Psoas muscle (tissue), 8 donors: ENCODE measurements around the gene OGFOD1. TPM values are rescaled to one million over a fixed set of nuclear protein-coding genes. Genes with fewer than 3 reads are reported as not detected.

ENCODE experiments used
- ATAC-seq, 4 donors: fragments of 200-7000 bp; cut with Tn5 transposase; one replicate each; pipeline ENCODE4 v1.9.1; 2020; ENCODE audit warnings: moderate library complexity in 3 of 4, mild to moderate bottlenecking in 2 of 4
- DNase-seq, 2 donors: peaks; one replicate each; pipeline ENCODE4 v3.0.0-alpha.2; 2020
- H3K27ac ChIP-seq: fragments of 200-600 bp; one replicate; pipeline ENCODE4 v1.8.0; 2022
- H3K27me3 ChIP-seq, 3 donors: fragments of 200-600 bp in 1 of 3; one replicate each; pipeline versions ENCODE4 v1.6.1 to v1.8.0; 2013 to 2022; ENCODE audit warnings: low read length in 2 of 3, mild to moderate bottlenecking in 2 of 3, moderate library complexity in 1 of 3; ENCODE audit not compliant: insufficient read depth in 3 of 3
- H3K36me3 ChIP-seq, 2 donors: fragments of 200-600 bp in 1 of 2; one replicate each; pipeline versions ENCODE4 v1.6.1 to v1.8.0; 2013 to 2022; ENCODE audit warnings: low read depth in 1 of 2, mild to moderate bottlenecking in 1 of 2, moderate library complexity in 1 of 2; ENCODE audit not compliant: insufficient read depth in 1 of 2
- H3K4me1 ChIP-seq: fragments of 200-600 bp; one replicate; pipeline ENCODE4 v1.8.0; 2022
- H3K4me3 ChIP-seq: fragments of 200-600 bp; one replicate; pipeline ENCODE4 v1.8.0; 2022; ENCODE audit warnings: mild to moderate bottlenecking
- H3K9me3 ChIP-seq: fragments of 200-600 bp; one replicate; pipeline ENCODE4 v1.8.0; 2022
- WGBS, 3 donors: extraction: QIAGEN DNeasy Blood & Tissue Kit; methylation state at CpG; one replicate each; pipeline versions ENCODE4 v1.1.6 to v1.1.7; 2013; 5-methylcytosine and 5-hydroxymethylcytosine counted together
- intact Hi-C, 2 donors: fragments of 100-400 bp; cut with DNase I; formaldehyde crosslinking; loops; one replicate each; pipeline versions ENCODE4 v1.11.0 to v1.14.2; 2022
- polyA plus RNA-seq, 3 donors: library from polyadenylated mRNA; stranded (reverse); fragments of 200-250 nt; gene quantifications; one replicate each; pipeline ENCODE4 v1.2.3, GENCODE V29; 2013
- total RNA-seq, 4 donors: library from RNA; stranded (reverse); fragmentation: NEBNext Ultra II Directional in 2 of 4; extraction: Animal tissue kit (Norgen Biotek cat#: 25700) in 2 of 4; gene quantifications; one replicate each; pipeline versions ENCODE4 v1.2.1 to v1.2.4, GENCODE V29; 2021 to 2023
- TF ChIP-seq, protein P1 (sequence below): fragments of 200-600 bp; IDR thresholded peaks from one replicate; pipeline ENCODE4 v1.8.0; 2022; ENCODE audit warnings: antibody characterized with exemption
- donor health status: healthy with polysubstance abuse.
- donor health status: DM: no; HTN: no; CAD: no; lungs with moderate emphysema.
- donor health status: Bipolar disorder and iron deficiency.
- donor health status: healthy.
- donor health status: DM: yes; HTN: yes; CAD: no.
- donor health status: DM: no; HTN: no; CAD: no.
- donor health status: DM: no; HTN: no; CAD: no.
- donor health status: DM: yes; HTN: yes; CAD: no.

OGFOD1 gene
- total and polyA plus RNA-seq, 7 donors, result 40.9 to 100 (median 65.0) TPM

DNA sequence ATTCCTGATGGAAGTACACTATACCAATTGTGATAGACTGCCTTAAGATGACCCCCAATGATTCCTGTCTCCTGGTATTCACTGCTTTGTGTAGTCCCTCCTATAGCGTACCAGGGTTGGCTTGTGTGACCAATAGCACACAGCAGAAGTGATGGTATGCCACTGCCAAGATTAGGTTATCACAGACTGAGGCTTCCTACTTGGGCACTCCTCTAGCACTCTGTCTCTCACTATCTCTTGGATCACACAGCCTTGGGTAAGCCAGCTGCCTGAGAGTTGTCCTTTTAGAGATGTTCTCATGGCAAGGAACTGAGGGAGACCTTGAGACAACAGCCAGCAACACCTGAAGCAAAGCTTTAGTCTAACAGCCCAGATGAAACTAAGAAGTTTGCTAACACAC is 13.3 kb upstream of the OGFOD1 start:
- Histone ChIP-seq H3K36me3 (peaks cover 3 to 84% of the 10 kb centered on the region in 2 donors), H3K27me3 (no peaks in the 10 kb centered on the region), H3K4me1 (peaks cover 10% of the 10 kb centered on the region), H3K4me3 (no peak overlapping the region), H3K9me3 (no peaks in the 10 kb centered on the region), H3K27ac (no peak overlapping the region)
- 85 to 100% (median 97%) methylated on average over 1 of the region's 1 CpG for WGBS, 3 donors
- ATAC-seq (no peak), DNase-seq (no peak)
- intact Hi-C loops, result no loop called here
- TF ChIP-seq, protein P1, sequence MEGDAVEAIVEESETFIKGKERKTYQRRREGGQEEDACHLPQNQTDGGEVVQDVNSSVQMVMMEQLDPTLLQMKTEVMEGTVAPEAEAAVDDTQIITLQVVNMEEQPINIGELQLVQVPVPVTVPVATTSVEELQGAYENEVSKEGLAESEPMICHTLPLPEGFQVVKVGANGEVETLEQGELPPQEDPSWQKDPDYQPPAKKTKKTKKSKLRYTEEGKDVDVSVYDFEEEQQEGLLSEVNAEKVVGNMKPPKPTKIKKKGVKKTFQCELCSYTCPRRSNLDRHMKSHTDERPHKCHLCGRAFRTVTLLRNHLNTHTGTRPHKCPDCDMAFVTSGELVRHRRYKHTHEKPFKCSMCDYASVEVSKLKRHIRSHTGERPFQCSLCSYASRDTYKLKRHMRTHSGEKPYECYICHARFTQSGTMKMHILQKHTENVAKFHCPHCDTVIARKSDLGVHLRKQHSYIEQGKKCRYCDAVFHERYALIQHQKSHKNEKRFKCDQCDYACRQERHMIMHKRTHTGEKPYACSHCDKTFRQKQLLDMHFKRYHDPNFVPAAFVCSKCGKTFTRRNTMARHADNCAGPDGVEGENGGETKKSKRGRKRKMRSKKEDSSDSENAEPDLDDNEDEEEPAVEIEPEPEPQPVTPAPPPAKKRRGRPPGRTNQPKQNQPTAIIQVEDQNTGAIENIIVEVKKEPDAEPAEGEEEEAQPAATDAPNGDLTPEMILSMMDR, result no peak

DNA sequence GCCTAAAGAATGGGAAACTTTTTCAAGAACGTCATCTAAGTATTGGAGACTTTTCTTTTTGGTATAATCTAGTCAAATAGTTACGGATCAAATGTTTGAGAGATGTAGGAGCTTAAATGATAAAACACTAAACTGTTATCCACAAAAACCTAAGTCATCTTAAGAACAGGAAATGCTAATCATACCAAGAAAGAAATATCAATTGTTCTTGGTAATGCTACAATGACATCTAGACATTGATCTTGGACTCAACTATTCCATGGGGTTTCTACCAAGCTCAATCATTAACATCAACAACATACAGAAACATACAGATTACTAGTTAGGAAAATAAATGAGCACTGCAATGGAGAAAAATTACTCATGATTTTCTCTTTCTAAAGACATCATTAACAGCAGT is 4.1 kb upstream of the OGFOD1 start:
- Histone ChIP-seq H3K36me3 (peaks cover 2 to 51% of the 10 kb centered on the region in 2 donors), H3K4me1 (peaks cover 28% of the 10 kb centered on the region), H3K27me3 (no peaks in the 10 kb centered on the region), H3K9me3 (no peaks in the 10 kb centered on the region), H3K4me3 (no peak overlapping the region), H3K27ac (no peak overlapping the region)
- TF ChIP-seq, protein P1, result no peak
- ATAC-seq (no peak), DNase-seq (no peak)
- whole genome bisulfite sequencing, 3 donors, result 67 to 88% (median 75%) methylated on average over 2 of the region's 2 CpGs
- intact Hi-C loops, result no loop called here

DNA sequence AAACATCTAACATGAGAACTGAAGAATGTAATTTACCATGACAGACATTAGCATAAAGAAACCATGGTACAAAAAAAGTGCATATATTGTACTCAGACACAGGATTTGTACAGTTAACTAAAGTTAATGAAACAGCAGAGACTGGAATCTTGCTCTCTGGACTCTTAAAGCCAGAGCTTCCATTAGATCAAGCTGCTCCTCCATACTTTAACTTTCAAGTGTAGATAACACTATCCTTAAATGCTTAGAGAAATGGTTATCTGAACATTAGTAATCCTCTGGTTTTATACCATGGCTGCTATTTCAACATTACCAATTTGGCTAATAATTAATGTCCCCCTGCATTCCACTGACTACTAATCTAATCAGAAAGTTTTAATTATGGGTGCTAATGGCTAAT is 3.3 kb upstream of the OGFOD1 start:
- Histone ChIP-seq H3K27ac (no peak overlapping the region), H3K36me3 (peaks cover 2 to 46% of the 10 kb centered on the region in 2 donors), H3K27me3 (no peaks in the 10 kb centered on the region), H3K9me3 (no peaks in the 10 kb centered on the region), H3K4me1 (peaks cover 35% of the 10 kb centered on the region), H3K4me3 (no peak overlapping the region)
- intact Hi-C loops, result no loop called here
- TF ChIP-seq, protein P1, result no peak
- no peak for DNase-seq
- ATAC-seq, result no peak

GRCh38 chr16:56450275-56450985 is 924 bp upstream of the OGFOD1 start:
- Histone ChIP-seq H3K4me3 (peak overlapping the region; percentile 87), H3K36me3 (peaks cover 7 to 49% of the 10 kb centered on the region in 2 donors), H3K4me1 (peaks cover 38% of the 10 kb centered on the region), H3K27ac (peak overlapping the region; percentile 96), H3K27me3 (no peaks in the 10 kb centered on the region), H3K9me3 (no peaks in the 10 kb centered on the region)
- intact Hi-C loops, result loop anchor here in 1 of 2 donors (5.0 kb wide), 1 partner anchor 1367 kb away; no protein-coding TSS in a partner anchor
- peak in 1 of 4 donors; percentile 26 for ATAC-seq
- whole genome bisulfite sequencing, 3 donors, result 7 to 8% (median 7%) methylated on average over 18 of the region's 18 CpGs
- no peak for DNase-seq
- TF ChIP-seq, protein P1, result no peak
